Measurements from ENCODE around the gene NKX6-2.
A peak's percentile ranks its signal among the peaks of the same experiment; 100 is the strongest.
"Not testable (repeated sequence)": the region's sequence is repeated elsewhere in the genome, so short reads cannot be mapped to it uniquely, and the experiment has no call there.

Gene NKX6-2

GRCh38 chr10:132812520-132812919 lies 26.6 kb upstream of the NKX6-2 start:
- no peak for DNase-seq

- DNase-seq = no peak
Observed at GRCh38 chr10:132811891-132812481, 26.0 kb upstream of the NKX6-2 start.

- no peak for DNase-seq
Observed at GRCh38 chr10:132810807-132811700, 25.1 kb upstream of the NKX6-2 start.

- no peak for DNase-seq
Observed at GRCh38 chr10:132810141-132810806, 24.3 kb upstream of the NKX6-2 start.

- DNase-seq = no peak
Observed at GRCh38 chr10:132809232-132810140, 23.5 kb upstream of the NKX6-2 start.

GRCh38 chr10:132808383-132809231 lies 22.7 kb upstream of the NKX6-2 start:
- no peak for DNase-seq

- DNase-seq = no peak
Observed at GRCh38 chr10:132807621-132808049, 21.7 kb upstream of the NKX6-2 start.

GRCh38 chr10:132806561-132807003 lies 20.6 kb upstream of the NKX6-2 start:
- no peak for DNase-seq

- peak; percentile 14 for DNase-seq
Observed at GRCh38 chr10:132806110-132806509, 20.2 kb upstream of the NKX6-2 start.

GRCh38 chr10:132805599-132805998 lies 19.7 kb upstream of the NKX6-2 start:
- no peak for DNase-seq

- no peak for DNase-seq
Observed at GRCh38 chr10:132804785-132805426, 19.0 kb upstream of the NKX6-2 start.

- DNase-seq = no peak
Observed at GRCh38 chr10:132804287-132804686, 18.3 kb upstream of the NKX6-2 start.

GRCh38 chr10:132803416-132804210 lies 17.7 kb upstream of the NKX6-2 start:
- DNase-seq = no peak

- DNase-seq = no peak
Observed at GRCh38 chr10:132802694-132803320, 16.9 kb upstream of the NKX6-2 start.

GRCh38 chr10:132802048-132802447 lies 16.1 kb upstream of the NKX6-2 start:
- DNase-seq = no peak

- DNase-seq = no peak
Observed at GRCh38 chr10:132799865-132800264, 13.9 kb upstream of the NKX6-2 start.

- DNase-seq = no peak
Observed at GRCh38 chr10:132798876-132799275, 12.9 kb upstream of the NKX6-2 start.

- DNase-seq = no peak
Observed at GRCh38 chr10:132798403-132798802, 12.5 kb upstream of the NKX6-2 start.

- not testable (repeated sequence) for DNase-seq
Observed at GRCh38 chr10:132797986-132798385, 12.0 kb upstream of the NKX6-2 start.

- no peak for DNase-seq
Observed at GRCh38 chr10:132796846-132797245, 10.9 kb upstream of the NKX6-2 start.

Data from fibroblast of skin of right biceps (primary cell).